Measurements from ENCODE around the gene CDK5RAP2.

DNA sequence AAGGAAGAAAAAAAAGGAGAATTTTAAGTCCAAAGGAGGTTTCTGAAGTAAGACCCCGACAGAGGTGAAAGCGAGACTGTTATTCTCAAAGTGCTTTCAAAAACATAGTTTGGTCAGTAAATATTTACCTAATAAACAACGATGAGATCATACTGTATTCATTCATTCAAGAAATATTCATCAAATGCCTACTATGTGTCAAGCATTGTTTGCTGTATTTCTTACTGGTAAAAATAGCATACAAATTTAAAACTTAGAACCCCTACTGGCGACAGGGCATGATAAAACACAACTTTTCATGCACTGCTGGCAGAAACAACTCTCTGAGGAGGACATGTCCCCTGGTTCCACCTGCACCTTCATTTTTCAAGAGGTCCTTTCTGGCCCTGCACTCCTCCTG, 190.7 kb downstream of the CDK5RAP2 start:
- TF ChIP-seq POLR2AphosphoS5 (IDR thresholded peaks at IDR 0.05): no peak
- TF ChIP-seq, protein P1, sequence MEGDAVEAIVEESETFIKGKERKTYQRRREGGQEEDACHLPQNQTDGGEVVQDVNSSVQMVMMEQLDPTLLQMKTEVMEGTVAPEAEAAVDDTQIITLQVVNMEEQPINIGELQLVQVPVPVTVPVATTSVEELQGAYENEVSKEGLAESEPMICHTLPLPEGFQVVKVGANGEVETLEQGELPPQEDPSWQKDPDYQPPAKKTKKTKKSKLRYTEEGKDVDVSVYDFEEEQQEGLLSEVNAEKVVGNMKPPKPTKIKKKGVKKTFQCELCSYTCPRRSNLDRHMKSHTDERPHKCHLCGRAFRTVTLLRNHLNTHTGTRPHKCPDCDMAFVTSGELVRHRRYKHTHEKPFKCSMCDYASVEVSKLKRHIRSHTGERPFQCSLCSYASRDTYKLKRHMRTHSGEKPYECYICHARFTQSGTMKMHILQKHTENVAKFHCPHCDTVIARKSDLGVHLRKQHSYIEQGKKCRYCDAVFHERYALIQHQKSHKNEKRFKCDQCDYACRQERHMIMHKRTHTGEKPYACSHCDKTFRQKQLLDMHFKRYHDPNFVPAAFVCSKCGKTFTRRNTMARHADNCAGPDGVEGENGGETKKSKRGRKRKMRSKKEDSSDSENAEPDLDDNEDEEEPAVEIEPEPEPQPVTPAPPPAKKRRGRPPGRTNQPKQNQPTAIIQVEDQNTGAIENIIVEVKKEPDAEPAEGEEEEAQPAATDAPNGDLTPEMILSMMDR (IDR thresholded peaks at IDR 0.05): no peak
